GM12872 (cell line): Measurements from ENCODE around the gene SMAD2.

Source experiments
- TF ChIP-seq, protein P1 (sequence below): IDR thresholded peaks from 3 replicates; pipeline ENCODE4 v1.5.1; 2011; ENCODE audit warnings: low read depth, mild to moderate bottlenecking, low read length, moderate library complexity; ENCODE audit not compliant: insufficient read depth

Gene SMAD2

GRCh38 chr18:47831351-47831750 is 99.1 kb downstream of the SMAD2 start:
- TF ChIP-seq, protein P1, sequence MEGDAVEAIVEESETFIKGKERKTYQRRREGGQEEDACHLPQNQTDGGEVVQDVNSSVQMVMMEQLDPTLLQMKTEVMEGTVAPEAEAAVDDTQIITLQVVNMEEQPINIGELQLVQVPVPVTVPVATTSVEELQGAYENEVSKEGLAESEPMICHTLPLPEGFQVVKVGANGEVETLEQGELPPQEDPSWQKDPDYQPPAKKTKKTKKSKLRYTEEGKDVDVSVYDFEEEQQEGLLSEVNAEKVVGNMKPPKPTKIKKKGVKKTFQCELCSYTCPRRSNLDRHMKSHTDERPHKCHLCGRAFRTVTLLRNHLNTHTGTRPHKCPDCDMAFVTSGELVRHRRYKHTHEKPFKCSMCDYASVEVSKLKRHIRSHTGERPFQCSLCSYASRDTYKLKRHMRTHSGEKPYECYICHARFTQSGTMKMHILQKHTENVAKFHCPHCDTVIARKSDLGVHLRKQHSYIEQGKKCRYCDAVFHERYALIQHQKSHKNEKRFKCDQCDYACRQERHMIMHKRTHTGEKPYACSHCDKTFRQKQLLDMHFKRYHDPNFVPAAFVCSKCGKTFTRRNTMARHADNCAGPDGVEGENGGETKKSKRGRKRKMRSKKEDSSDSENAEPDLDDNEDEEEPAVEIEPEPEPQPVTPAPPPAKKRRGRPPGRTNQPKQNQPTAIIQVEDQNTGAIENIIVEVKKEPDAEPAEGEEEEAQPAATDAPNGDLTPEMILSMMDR, result no peak

DNA sequence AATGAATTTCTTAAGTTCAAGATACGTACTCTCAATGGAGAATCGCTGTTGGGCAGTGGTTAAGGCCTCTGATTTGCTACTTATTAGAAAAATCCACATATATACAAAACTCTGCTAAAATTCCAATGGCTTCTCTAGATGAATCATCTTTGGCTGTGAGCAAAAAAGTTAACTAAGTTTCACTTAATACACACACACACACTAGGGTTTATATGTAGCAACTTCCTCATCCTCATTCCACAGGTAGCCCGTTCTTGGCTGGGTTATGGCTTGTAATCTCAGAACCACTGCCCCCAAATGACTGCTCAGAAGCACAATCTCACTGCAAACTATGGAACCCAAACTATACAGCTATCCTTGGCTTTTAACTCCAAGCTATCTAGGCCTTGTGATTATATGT is 99.7 kb downstream of the SMAD2 start:
- TF ChIP-seq, protein P1, result no peak

DNA sequence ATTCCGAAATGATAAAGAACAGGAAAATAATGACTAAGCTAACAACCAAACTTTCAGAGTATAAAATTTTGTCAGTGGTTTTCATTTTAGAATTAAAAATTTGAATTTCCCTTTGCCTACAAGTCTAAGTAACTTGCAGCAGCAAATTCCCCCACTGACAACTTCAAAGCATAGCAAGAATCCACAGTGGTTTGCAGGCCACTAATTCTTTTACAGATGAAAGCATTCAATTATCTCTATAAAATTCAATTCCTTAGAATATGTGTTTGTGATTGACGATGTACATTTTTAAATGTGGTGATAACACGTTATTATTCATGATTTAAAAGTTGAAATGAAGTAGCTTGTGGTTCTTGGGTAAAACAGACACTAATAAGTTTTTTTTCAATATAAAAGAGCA is 100.6 kb downstream of the SMAD2 start:
- TF ChIP-seq, protein P1, result no peak

- TF ChIP-seq, protein P1, result no peak
Measured at GRCh38 chr18:47826157-47827074, 104.0 kb downstream of the SMAD2 start.

DNA sequence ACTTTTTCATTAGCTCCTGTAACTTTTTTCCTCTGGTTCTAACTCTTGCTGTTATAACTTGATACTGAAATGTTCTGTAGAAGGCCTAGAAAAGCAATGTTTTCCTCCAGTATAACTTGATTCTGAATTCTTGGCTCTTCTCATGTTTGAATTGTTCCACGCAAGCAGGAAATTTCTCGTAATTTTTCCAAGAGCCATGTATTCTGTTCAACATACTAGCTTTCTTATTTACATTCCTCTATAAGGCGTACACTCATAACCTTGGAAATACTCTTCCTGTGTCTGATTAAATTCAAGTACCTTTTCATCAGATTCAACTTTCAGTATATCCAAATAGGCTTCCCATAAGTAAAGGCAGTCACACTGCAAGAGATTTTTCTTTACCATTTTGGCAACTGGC is 109.1 kb downstream of the SMAD2 start:
- TF ChIP-seq, protein P1, result no peak

- TF ChIP-seq, protein P1, result no peak
Measured at GRCh38 chr18:47817795-47818077, 112.7 kb downstream of the SMAD2 start.

GRCh38 chr18:47817017-47817794 is 113.3 kb downstream of the SMAD2 start:
- TF ChIP-seq, protein P1, result no peak
